ENCODE measurements around the gene TMEM79.

- no peak for TF ChIP-seq CTCF (IDR thresholded peaks at IDR 0.05; ENCODE audit: low read depth, low read length)
- TF ChIP-seq EZH2phosphoT487 (IDR thresholded peaks at IDR 0.05; ENCODE audit: low read depth) = no peak
Observed at GRCh38 chr1:156266051-156266450, 18.1 kb upstream of the TMEM79 start.

Measured in OCI-LY3 (cell line).